ENCODE data around the gene ITPK1.

GRCh38 chr14:92942136-92942535, 173.6 kb downstream of the ITPK1 start:
- TF ChIP-seq CTCF (IDR thresholded peaks at IDR 0.05), result no peak
- no peak for TF ChIP-seq POLR2A (IDR thresholded peaks at IDR 0.05)
